WTC11 (cell line): ENCODE measurements around the gene FKBP5.

Experiments
- ATF3 ChIP-seq: sonication (generic); formaldehyde crosslinking; conservative IDR thresholded peaks from 2 replicates; pipeline ENCODE4 v1.8.1; 2022; ENCODE audit warnings: mild to moderate bottlenecking, missing genetic modification reagents
- CBFB ChIP-seq: sonication (generic); formaldehyde crosslinking; IDR thresholded peaks from 2 replicates; pipeline ENCODE4 v1.8.1; 2022; ENCODE audit warnings: mild to moderate bottlenecking, low read depth, missing genetic modification reagents
- FOXP1 ChIP-seq: sonication (generic); formaldehyde crosslinking; IDR thresholded peaks from 2 replicates; pipeline ENCODE4 v1.8.0; 2022; ENCODE audit warnings: missing genetic modification reagents, mild to moderate bottlenecking, moderate library complexity, borderline replicate concordance
- MAX ChIP-seq: sonication (generic); formaldehyde crosslinking; IDR thresholded peaks from 2 replicates; pipeline ENCODE4 v1.8.0; 2022; ENCODE audit warnings: mild to moderate bottlenecking, missing genetic modification reagents
- NFYB ChIP-seq: sonication (generic); formaldehyde crosslinking; conservative IDR thresholded peaks from 2 replicates; pipeline ENCODE4 v1.8.0; 2022; ENCODE audit warnings: low read depth, missing genetic modification reagents
- PRRX2 ChIP-seq: fragments of 250-450 bp; sonication (Bioruptor Pico); IDR thresholded peaks from 2 replicates; pipeline ENCODE4 v1.8.0; 2021; ENCODE audit warnings: mild to moderate bottlenecking
- RELA ChIP-seq: sonication (generic); formaldehyde crosslinking; IDR thresholded peaks from 2 replicates; pipeline ENCODE4 v1.8.1; 2022; ENCODE audit warnings: missing genetic modification reagents, mild to moderate bottlenecking, borderline replicate concordance
- SMAD4 ChIP-seq: sonication (generic); formaldehyde crosslinking; IDR thresholded peaks from 2 replicates; pipeline ENCODE4 v1.8.0; 2022; ENCODE audit warnings: mild to moderate bottlenecking, missing genetic modification reagents
- SP1 ChIP-seq: sonication (generic); formaldehyde crosslinking; conservative IDR thresholded peaks from 2 replicates; pipeline ENCODE4 v1.8.1; 2022; ENCODE audit warnings: missing genetic modification reagents
- ZBTB21 ChIP-seq: sonication (generic); formaldehyde crosslinking; IDR thresholded peaks from 2 replicates; pipeline ENCODE4 v1.8.1; 2023; ENCODE audit warnings: mild to moderate bottlenecking, missing genetic modification reagents, borderline replicate concordance
- TF ChIP-seq, protein P1 (sequence below): fragments of 200-600 bp; IDR thresholded peaks from 2 replicates; pipeline ENCODE4 v1.8.0; 2022; ENCODE audit warnings: antibody characterized with exemption

GRCh38 chr6:35686436-35686835 is 2.3 kb downstream of the FKBP5 start:
- TF ChIP-seq NFYB (CRISPR knock-in tag), result no peak
- TF ChIP-seq ATF3 (CRISPR knock-in tag), result no peak
- TF ChIP-seq, protein P1, sequence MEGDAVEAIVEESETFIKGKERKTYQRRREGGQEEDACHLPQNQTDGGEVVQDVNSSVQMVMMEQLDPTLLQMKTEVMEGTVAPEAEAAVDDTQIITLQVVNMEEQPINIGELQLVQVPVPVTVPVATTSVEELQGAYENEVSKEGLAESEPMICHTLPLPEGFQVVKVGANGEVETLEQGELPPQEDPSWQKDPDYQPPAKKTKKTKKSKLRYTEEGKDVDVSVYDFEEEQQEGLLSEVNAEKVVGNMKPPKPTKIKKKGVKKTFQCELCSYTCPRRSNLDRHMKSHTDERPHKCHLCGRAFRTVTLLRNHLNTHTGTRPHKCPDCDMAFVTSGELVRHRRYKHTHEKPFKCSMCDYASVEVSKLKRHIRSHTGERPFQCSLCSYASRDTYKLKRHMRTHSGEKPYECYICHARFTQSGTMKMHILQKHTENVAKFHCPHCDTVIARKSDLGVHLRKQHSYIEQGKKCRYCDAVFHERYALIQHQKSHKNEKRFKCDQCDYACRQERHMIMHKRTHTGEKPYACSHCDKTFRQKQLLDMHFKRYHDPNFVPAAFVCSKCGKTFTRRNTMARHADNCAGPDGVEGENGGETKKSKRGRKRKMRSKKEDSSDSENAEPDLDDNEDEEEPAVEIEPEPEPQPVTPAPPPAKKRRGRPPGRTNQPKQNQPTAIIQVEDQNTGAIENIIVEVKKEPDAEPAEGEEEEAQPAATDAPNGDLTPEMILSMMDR, result no peak
- TF ChIP-seq CBFB (CRISPR knock-in tag), result no peak
- no peak for TF ChIP-seq SMAD4 (CRISPR knock-in tag)
- TF ChIP-seq MAX (CRISPR knock-in tag), result no peak
- TF ChIP-seq SP1 (CRISPR knock-in tag), result no peak
- no peak for TF ChIP-seq ZBTB21
- no peak for TF ChIP-seq PRRX2 (CRISPR knock-in tag)
- no peak for TF ChIP-seq FOXP1 (CRISPR knock-in tag)
- TF ChIP-seq RELA, result no peak
